Memory B cell (primary cell): ENCODE data around the gene PADI6.

Source experiments
- ATAC-seq: fragments of 150-1000 bp; cut with Tn5 transposase; 2 replicates; pipeline ENCODE4 v1.10.0; 2021; ENCODE audit warnings: low read depth, mild to moderate bottlenecking, moderate library complexity
- DNase-seq, 2 donors: peaks; one replicate each; pipeline ENCODE4 v3.0.0; 2022; ENCODE audit warnings: low spot score in 2 of 2
- H3K27ac Mint-ChIP-seq: one replicate; pipeline ENCODE4 v1.8.0; 2022; ENCODE audit warnings: mild to moderate bottlenecking, moderate library complexity, mixed read lengths
- H3K27me3 Mint-ChIP-seq: one replicate; pipeline ENCODE4 v1.8.0; 2022; ENCODE audit warnings: mixed read lengths
- H3K36me3 Mint-ChIP-seq: one replicate; pipeline ENCODE4 v1.8.0; 2022; ENCODE audit warnings: mild to moderate bottlenecking, mixed read lengths
- H3K4me1 Mint-ChIP-seq: one replicate; pipeline ENCODE4 v1.8.0; 2022; ENCODE audit warnings: mixed read lengths
- H3K4me3 Mint-ChIP-seq: one replicate; pipeline ENCODE4 v1.8.0; 2022; ENCODE audit warnings: mild to moderate bottlenecking, moderate library complexity, mixed read lengths
- H3K9me3 Mint-ChIP-seq: one replicate; pipeline ENCODE4 v1.8.0; 2022; ENCODE audit warnings: mixed read lengths

The PADI6 gene

GRCh38 chr1:17440074-17440826 is 68.3 kb downstream of the PADI6 start:
- no peaks in the 10 kb centered on the region for H3K9me3 Mint-ChIP-seq
- H3K4me3 Mint-ChIP-seq: peak overlapping the region; percentile 80
- no peak for ATAC-seq
- H3K27ac Mint-ChIP-seq: peak overlapping the region; percentile 91
- H3K4me1 Mint-ChIP-seq: peaks cover 15% of the 10 kb centered on the region
- peaks cover 2% of the 10 kb centered on the region for H3K36me3 Mint-ChIP-seq
- no peak for DNase-seq
- H3K27me3 Mint-ChIP-seq: peaks cover 4% of the 10 kb centered on the region

- Mint-ChIP-seq H3K27ac (no peak overlapping the region), H3K36me3 (peaks cover 2% of the 10 kb centered on the region), H3K4me3 (peak overlapping the region; percentile 14), H3K27me3 (peaks cover 4% of the 10 kb centered on the region), H3K4me1 (peaks cover 9% of the 10 kb centered on the region), H3K9me3 (no peaks in the 10 kb centered on the region)
- ATAC-seq (no peak), DNase-seq (no peak)
These were observed 68.8 kb downstream of the PADI6 start for GRCh38 chr1:17440827-17441168.

- Mint-ChIP-seq H3K27ac (no peak overlapping the region), H3K4me3 (no peak overlapping the region), H3K36me3 (peaks cover 2% of the 10 kb centered on the region), H3K27me3 (peaks cover 4% of the 10 kb centered on the region), H3K4me1 (peaks cover 4% of the 10 kb centered on the region), H3K9me3 (no peaks in the 10 kb centered on the region)
- ATAC-seq (no peak), DNase-seq (no peak)
These were observed 69.4 kb downstream of the PADI6 start for GRCh38 chr1:17441265-17441992.

- no peak for ATAC-seq
- Mint-ChIP-seq H3K36me3 (peaks cover 2% of the 10 kb centered on the region), H3K4me3 (no peak overlapping the region), H3K4me1 (peaks cover under 1% of the 10 kb centered on the region), H3K27ac (no peak overlapping the region), H3K9me3 (no peaks in the 10 kb centered on the region), H3K27me3 (peaks cover 5% of the 10 kb centered on the region)
- no peak for DNase-seq
These were observed 70.0 kb downstream of the PADI6 start for GRCh38 chr1:17441993-17442357.

- Mint-ChIP-seq H3K4me1 (no peaks in the 10 kb centered on the region), H3K4me3 (no peak overlapping the region), H3K36me3 (peaks cover 2% of the 10 kb centered on the region), H3K27me3 (peaks cover 6% of the 10 kb centered on the region), H3K27ac (no peak overlapping the region), H3K9me3 (no peaks in the 10 kb centered on the region)
- no peak for ATAC-seq
- DNase-seq: no peak
These were observed 70.8 kb downstream of the PADI6 start for GRCh38 chr1:17442841-17443240.

GRCh38 chr1:17447501-17447992 is 75.6 kb downstream of the PADI6 start:
- Mint-ChIP-seq H3K36me3 (no peaks in the 10 kb centered on the region), H3K27ac (no peak overlapping the region), H3K9me3 (no peaks in the 10 kb centered on the region), H3K27me3 (peaks cover 11% of the 10 kb centered on the region), H3K4me1 (no peaks in the 10 kb centered on the region), H3K4me3 (no peak overlapping the region)
- ATAC-seq (no peak), DNase-seq (no peak)
